ENCODE data around the gene ARHGAP32.
"Not testable (repeated sequence)": the region's sequence is repeated elsewhere in the genome, so short reads cannot be mapped to it uniquely, and the experiment has no call there.

Gene ARHGAP32

GRCh38 chr11:129202646-129203045 lies 10.5 kb upstream of the ARHGAP32 start:
- DNase-seq (ENCODE audit: low read depth) = no peak

GRCh38 chr11:129195682-129196081 lies 3.6 kb upstream of the ARHGAP32 start:
- no peak for DNase-seq (ENCODE audit: low read depth)

GRCh38 chr11:129191649-129192048 lies 476 bp downstream of the ARHGAP32 start:
- no peak for DNase-seq (ENCODE audit: low read depth)

GRCh38 chr11:129190087-129190486 lies 2.0 kb downstream of the ARHGAP32 start:
- DNase-seq (ENCODE audit: low read depth) = no peak

- no peak for DNase-seq (ENCODE audit: low read depth)
Measured at GRCh38 chr11:129189646-129190045, 2.5 kb downstream of the ARHGAP32 start.

GRCh38 chr11:129185082-129185481 lies 7.0 kb downstream of the ARHGAP32 start:
- DNase-seq (ENCODE audit: low read depth) = not testable (repeated sequence)

GRCh38 chr11:129184581-129184980 lies 7.5 kb downstream of the ARHGAP32 start:
- DNase-seq (ENCODE audit: low read depth) = no peak

GRCh38 chr11:129167315-129167714 lies 24.8 kb downstream of the ARHGAP32 start:
- no peak for DNase-seq (ENCODE audit: low read depth)

- no peak for DNase-seq (ENCODE audit: low read depth)
Measured at GRCh38 chr11:129163714-129164164, 28.4 kb downstream of the ARHGAP32 start.

- DNase-seq (ENCODE audit: low read depth) = not testable (repeated sequence)
Measured at GRCh38 chr11:129157080-129157479, 35.0 kb downstream of the ARHGAP32 start.

GRCh38 chr11:129155745-129156144 lies 36.4 kb downstream of the ARHGAP32 start:
- DNase-seq (ENCODE audit: low read depth) = no peak

GRCh38 chr11:129148487-129148886 lies 43.6 kb downstream of the ARHGAP32 start:
- DNase-seq (ENCODE audit: low read depth) = no peak

- DNase-seq (ENCODE audit: low read depth) = no peak
Measured at GRCh38 chr11:129146191-129146590, 45.9 kb downstream of the ARHGAP32 start.

GRCh38 chr11:129145276-129145675 lies 46.8 kb downstream of the ARHGAP32 start:
- DNase-seq (ENCODE audit: low read depth) = no peak

- DNase-seq (ENCODE audit: low read depth) = no peak
Measured at GRCh38 chr11:129144256-129144655, 47.9 kb downstream of the ARHGAP32 start.

- no peak for DNase-seq (ENCODE audit: low read depth)
Measured at GRCh38 chr11:129143335-129143734, 48.8 kb downstream of the ARHGAP32 start.

GRCh38 chr11:129141748-129142523 lies 50.2 kb downstream of the ARHGAP32 start:
- no peak for DNase-seq (ENCODE audit: low read depth)

- DNase-seq (ENCODE audit: low read depth) = no peak
Measured at GRCh38 chr11:129131316-129131715, 60.8 kb downstream of the ARHGAP32 start.

- DNase-seq (ENCODE audit: low read depth) = not testable (repeated sequence)
Measured at GRCh38 chr11:129128881-129129620, 63.1 kb downstream of the ARHGAP32 start.

- no peak for DNase-seq (ENCODE audit: low read depth)
Measured at GRCh38 chr11:129119036-129119435, 73.1 kb downstream of the ARHGAP32 start.

- no peak for DNase-seq (ENCODE audit: low read depth)
Measured at GRCh38 chr11:129117595-129118350, 74.4 kb downstream of the ARHGAP32 start.

All from activated T-helper 1 cell treated with Interleukin-2 at 50 U/mL for 16 hours (primary cell).